Measurements from ENCODE around the gene CD3E.

CD3E gene

DNA sequence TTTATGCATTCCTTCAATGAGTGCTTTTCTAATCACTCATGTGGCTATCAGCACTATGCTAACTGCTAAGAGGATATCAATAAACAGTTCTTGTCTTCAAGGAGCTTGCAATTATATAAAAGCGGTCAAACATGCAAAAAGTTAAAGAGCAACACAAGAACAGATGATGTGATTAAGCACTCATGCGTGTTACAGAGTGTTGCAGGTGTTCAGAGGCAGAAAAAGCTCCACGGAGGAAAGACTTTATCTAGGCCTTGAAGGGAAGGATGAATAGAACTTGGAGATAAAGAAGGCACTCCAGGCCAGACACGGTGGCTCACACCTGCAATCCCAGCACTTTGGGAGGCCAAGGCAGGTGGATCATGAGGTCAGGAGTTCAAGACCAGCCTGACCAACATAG lies 13.6 kb downstream of the CD3E start:
- TF ChIP-seq EZH2 (optimal IDR thresholded peaks at IDR 0.05; ENCODE audit: low read depth, low read length), result no peak
- TF ChIP-seq EZH2phosphoT487 (IDR thresholded peaks at IDR 0.05; ENCODE audit: low read length), result no peak
- TF ChIP-seq, protein P1, sequence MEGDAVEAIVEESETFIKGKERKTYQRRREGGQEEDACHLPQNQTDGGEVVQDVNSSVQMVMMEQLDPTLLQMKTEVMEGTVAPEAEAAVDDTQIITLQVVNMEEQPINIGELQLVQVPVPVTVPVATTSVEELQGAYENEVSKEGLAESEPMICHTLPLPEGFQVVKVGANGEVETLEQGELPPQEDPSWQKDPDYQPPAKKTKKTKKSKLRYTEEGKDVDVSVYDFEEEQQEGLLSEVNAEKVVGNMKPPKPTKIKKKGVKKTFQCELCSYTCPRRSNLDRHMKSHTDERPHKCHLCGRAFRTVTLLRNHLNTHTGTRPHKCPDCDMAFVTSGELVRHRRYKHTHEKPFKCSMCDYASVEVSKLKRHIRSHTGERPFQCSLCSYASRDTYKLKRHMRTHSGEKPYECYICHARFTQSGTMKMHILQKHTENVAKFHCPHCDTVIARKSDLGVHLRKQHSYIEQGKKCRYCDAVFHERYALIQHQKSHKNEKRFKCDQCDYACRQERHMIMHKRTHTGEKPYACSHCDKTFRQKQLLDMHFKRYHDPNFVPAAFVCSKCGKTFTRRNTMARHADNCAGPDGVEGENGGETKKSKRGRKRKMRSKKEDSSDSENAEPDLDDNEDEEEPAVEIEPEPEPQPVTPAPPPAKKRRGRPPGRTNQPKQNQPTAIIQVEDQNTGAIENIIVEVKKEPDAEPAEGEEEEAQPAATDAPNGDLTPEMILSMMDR (IDR thresholded peaks at IDR 0.05; ENCODE audit: low read length), result no peak
- no peak overlapping the region for H3K4me3 ChIP-seq (ENCODE audit: low read length)
- H3K27ac ChIP-seq (ENCODE audit: low read length), result no peak overlapping the region
- peaks cover 5% of the 10 kb centered on the region; the same call in 1 of the 2 replicates for H3F3A ChIP-seq (ENCODE audit: insufficient read depth, low read length)
- no peak overlapping the region for H3K9ac ChIP-seq (ENCODE audit: low read length)
- DNase-seq, result no peak
- no peak overlapping the region for H3K4me2 ChIP-seq (ENCODE audit: low read depth, low read length)
- H3K9me2 ChIP-seq (replicated peaks; ENCODE audit: insufficient read depth, low read length), result no peaks in the 10 kb centered on the region
- peaks cover 16% of the 10 kb centered on the region for H3K4me1 ChIP-seq (ENCODE audit: low read length)
- H2AFZ ChIP-seq (ENCODE audit: low read length), result no peak overlapping the region
- H4K20me1 ChIP-seq (ENCODE audit: insufficient read depth, low read length), result no peaks in the 10 kb centered on the region
- no peaks in the 10 kb centered on the region for H3K9me3 ChIP-seq (replicated peaks; ENCODE audit: insufficient read depth, low read length)
- no peaks in the 10 kb centered on the region for H3K79me2 ChIP-seq (ENCODE audit: low read length)
- H3K36me3 ChIP-seq (replicated peaks; ENCODE audit: insufficient read depth, low read length), result no peaks in the 10 kb centered on the region
- H3K27me3 ChIP-seq (replicated peaks; ENCODE audit: insufficient read depth, low read length), result no peaks in the 10 kb centered on the region

DNA sequence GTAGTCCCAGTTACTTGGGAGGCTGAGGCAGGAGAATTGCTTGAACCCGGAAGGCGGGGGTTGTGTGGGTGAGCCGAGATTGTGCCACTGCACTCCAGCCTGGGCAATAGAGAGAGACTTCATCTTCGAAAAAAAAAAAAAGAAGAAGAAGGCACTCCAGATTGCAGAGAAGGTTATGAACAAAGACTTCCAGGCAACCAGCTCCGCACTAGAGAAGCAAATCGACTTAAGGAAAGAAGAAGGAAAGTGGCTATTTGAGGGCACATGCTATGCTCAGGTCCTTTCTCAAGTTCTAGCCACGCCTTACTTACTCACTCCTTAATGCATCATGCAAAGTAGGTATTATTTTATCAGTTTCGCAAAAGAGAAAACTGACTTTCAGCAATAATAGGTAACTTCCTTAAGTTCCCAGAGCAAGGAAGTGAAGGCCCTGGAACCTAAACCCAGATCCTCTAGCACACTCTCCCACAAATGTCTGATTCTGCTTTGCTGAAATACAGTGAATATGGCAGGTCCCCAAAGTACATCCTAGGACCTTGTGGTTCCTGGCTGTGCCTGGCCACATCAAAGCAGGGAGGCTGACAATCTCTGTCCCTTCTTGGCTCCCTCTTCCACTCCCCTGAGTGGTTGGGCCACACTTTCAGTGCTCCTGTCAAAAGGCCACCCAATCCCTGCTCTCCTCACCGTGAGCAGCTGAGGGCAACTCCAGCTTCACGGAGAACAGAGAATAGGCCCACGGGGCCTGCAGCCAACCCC lies 14.2 kb downstream of the CD3E start:
- H3F3A ChIP-seq (ENCODE audit: insufficient read depth, low read length), result peaks cover 5% of the 10 kb centered on the region; the same call in 1 of the 2 replicates
- H2AFZ ChIP-seq (ENCODE audit: low read length), result no peak overlapping the region
- H3K79me2 ChIP-seq (ENCODE audit: low read length), result no peaks in the 10 kb centered on the region
- H3K4me1 ChIP-seq (ENCODE audit: low read length), result peaks cover 16% of the 10 kb centered on the region
- H3K9me2 ChIP-seq (replicated peaks; ENCODE audit: insufficient read depth, low read length), result no peaks in the 10 kb centered on the region
- no peak overlapping the region for H3K9ac ChIP-seq (ENCODE audit: low read length)
- H3K4me3 ChIP-seq (ENCODE audit: low read length), result no peak overlapping the region
- no peak for DNase-seq
- H3K36me3 ChIP-seq (replicated peaks; ENCODE audit: insufficient read depth, low read length), result no peaks in the 10 kb centered on the region
- TF ChIP-seq EZH2 (optimal IDR thresholded peaks at IDR 0.05; ENCODE audit: low read depth, low read length) (no peak), EZH2phosphoT487 (IDR thresholded peaks at IDR 0.05; ENCODE audit: low read length) (no peak)
- TF ChIP-seq, protein P1 (IDR thresholded peaks at IDR 0.05; ENCODE audit: low read length), result no peak
- H4K20me1 ChIP-seq (ENCODE audit: insufficient read depth, low read length), result no peaks in the 10 kb centered on the region
- H3K27me3 ChIP-seq (replicated peaks; ENCODE audit: insufficient read depth, low read length), result no peaks in the 10 kb centered on the region
- H3K27ac ChIP-seq (ENCODE audit: low read length), result no peak overlapping the region
- H3K4me2 ChIP-seq (ENCODE audit: low read depth, low read length), result no peak overlapping the region
- no peaks in the 10 kb centered on the region for H3K9me3 ChIP-seq (replicated peaks; ENCODE audit: insufficient read depth, low read length)

DNA sequence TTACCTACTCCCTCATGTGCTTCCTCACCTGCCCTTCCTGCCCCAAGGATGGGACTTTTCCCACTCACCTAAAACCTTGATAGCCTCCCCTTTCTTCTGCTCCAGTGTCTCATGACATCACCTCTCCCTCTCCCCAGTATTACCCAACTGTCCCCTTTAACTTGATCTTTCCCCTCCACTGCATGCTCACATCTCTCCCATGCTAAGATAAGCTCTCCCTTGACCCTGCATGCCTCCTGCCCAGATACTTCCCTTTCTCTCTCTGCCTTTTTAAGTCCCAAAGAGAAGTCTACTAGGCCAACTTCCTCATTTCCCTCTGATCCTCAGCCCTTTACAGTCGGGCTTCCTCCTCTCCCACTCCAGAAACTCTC lies 14.8 kb downstream of the CD3E start:
- Histone ChIP-seq H3K9me3 (replicated peaks; ENCODE audit: insufficient read depth, low read length) (no peaks in the 10 kb centered on the region), H3K27ac (ENCODE audit: low read length) (no peak overlapping the region), H3K9me2 (replicated peaks; ENCODE audit: insufficient read depth, low read length) (no peaks in the 10 kb centered on the region), H3K79me2 (ENCODE audit: low read length) (no peaks in the 10 kb centered on the region), H3K4me3 (ENCODE audit: low read length) (no peak overlapping the region), H4K20me1 (ENCODE audit: insufficient read depth, low read length) (no peaks in the 10 kb centered on the region), H3F3A (ENCODE audit: insufficient read depth, low read length) (peaks cover 5% of the 10 kb centered on the region; the same call in 1 of the 2 replicates), H3K36me3 (replicated peaks; ENCODE audit: insufficient read depth, low read length) (no peaks in the 10 kb centered on the region), H3K4me2 (ENCODE audit: low read depth, low read length) (no peak overlapping the region), H3K27me3 (replicated peaks; ENCODE audit: insufficient read depth, low read length) (no peaks in the 10 kb centered on the region), H3K9ac (ENCODE audit: low read length) (no peak overlapping the region), H3K4me1 (ENCODE audit: low read length) (peaks cover 16% of the 10 kb centered on the region), H2AFZ (ENCODE audit: low read length) (no peak overlapping the region)
- no peak for TF ChIP-seq EZH2phosphoT487 (IDR thresholded peaks at IDR 0.05; ENCODE audit: low read length)
- TF ChIP-seq, protein P1 (IDR thresholded peaks at IDR 0.05; ENCODE audit: low read length), result no peak
- TF ChIP-seq EZH2 (optimal IDR thresholded peaks at IDR 0.05; ENCODE audit: low read depth, low read length), result no peak
- DNase-seq, result no peak
